GM23248 (cell line): ENCODE data around the gene RACK1. TPM values are rescaled to one million over a fixed set of nuclear protein-coding genes. Genes with fewer than 3 reads are reported as not detected.
A peak's percentile ranks its signal among the peaks of the same experiment; 100 is the strongest.

Source experiments
- DNase-seq: peaks from one replicate; pipeline ENCODE4 v3.0.0-alpha.2; 2015
- H2AFZ ChIP-seq: fragments of 200-600 bp; sonication (generic); 2 replicates; pipeline ENCODE4 v1.6.1; 2016; ENCODE audit warnings: antibody characterized with exemption
- H3F3A ChIP-seq: fragments of 200-600 bp; sonication (generic); 2 replicates; pipeline ENCODE4 v1.6.1; 2016; ENCODE audit warnings: mild to moderate bottlenecking, antibody characterized with exemption, mixed run types; ENCODE audit not compliant: insufficient read depth
- H3K27ac ChIP-seq: fragments of 200-600 bp; sonication (generic); 2 replicates; pipeline ENCODE4 v1.5.1; 2016; ENCODE audit warnings: mild to moderate bottlenecking
- H3K27me3 ChIP-seq: fragments of 200-600 bp; sonication (generic); replicated peaks from 2 replicates; pipeline ENCODE4 v1.6.1; 2016; ENCODE audit warnings: mild to moderate bottlenecking; ENCODE audit not compliant: insufficient read depth
- H3K36me3 ChIP-seq: fragments of 200-600 bp; sonication (generic); 2 replicates; pipeline ENCODE4 v1.6.1; 2016; ENCODE audit warnings: low read depth, mild to moderate bottlenecking
- H3K4me1 ChIP-seq: fragments of 200-600 bp; sonication (generic); 2 replicates; pipeline ENCODE4 v1.6.1; 2016; ENCODE audit warnings: mild to moderate bottlenecking; ENCODE audit not compliant: insufficient read depth
- H3K4me2 ChIP-seq: fragments of 200-600 bp; sonication (generic); one replicate; pipeline ENCODE4 v1.6.1; 2016; ENCODE audit warnings: mild to moderate bottlenecking; ENCODE audit not compliant: unreplicated experiment
- H3K4me3 ChIP-seq: fragments of 200-600 bp; sonication (generic); 2 replicates; pipeline ENCODE4 v1.5.1; 2016; ENCODE audit warnings: mild to moderate bottlenecking
- H3K79me2 ChIP-seq: fragments of 200-600 bp; sonication (generic); 2 replicates; pipeline ENCODE4 v1.6.1; 2016; ENCODE audit warnings: mild to moderate bottlenecking; ENCODE audit not compliant: insufficient read depth
- H3K9ac ChIP-seq: fragments of 200-600 bp; sonication (generic); 2 replicates; pipeline ENCODE4 v1.6.1; 2016; ENCODE audit warnings: mild to moderate bottlenecking
- H3K9me2 ChIP-seq: fragments of 200-600 bp; sonication (generic); 2 replicates; pipeline ENCODE4 v1.6.1; 2016; ENCODE audit warnings: mixed run types, mild to moderate bottlenecking, moderate library complexity; ENCODE audit not compliant: insufficient read depth
- H3K9me3 ChIP-seq: fragments of 200-600 bp; sonication (generic); one replicate; pipeline ENCODE4 v1.6.1; 2017; ENCODE audit warnings: low read depth
- H4K20me1 ChIP-seq: fragments of 200-600 bp; sonication (generic); 2 replicates; pipeline ENCODE4 v1.6.0; 2016; ENCODE audit not compliant: insufficient read depth
- EZH2 ChIP-seq: fragments of 200-600 bp; sonication (generic); IDR thresholded peaks from 2 replicates; pipeline ENCODE4 v1.6.1; 2018; ENCODE audit warnings: antibody characterized with exemption, mild to moderate bottlenecking; ENCODE audit not compliant: insufficient read depth, poor library complexity, severe bottlenecking
- EZH2phosphoT487 ChIP-seq: fragments of 200-600 bp; sonication (generic); IDR thresholded peaks from 2 replicates; pipeline ENCODE4 v1.6.1; 2018; ENCODE audit warnings: antibody characterized with exemption, moderate library complexity, mild to moderate bottlenecking, low read depth; ENCODE audit not compliant: insufficient read depth
- WGBS, 2 experiments: methylation state at CpG; one replicate each; pipeline ENCODE4 v1.1.6; 2015 to 2017; ENCODE audit warnings: low lambda C conversion rate in 2 of 2, low coverage in 1 of 2; ENCODE audit errors: missing lambda C conversion rate in 2 of 2; 5-methylcytosine and 5-hydroxymethylcytosine counted together
- in situ Hi-C: fragments of 300-500 bp; cut with MboI; formaldehyde crosslinking; loops from 2 replicates; pipeline ENCODE4 v1.15.0; 2020
- polyA plus RNA-seq: library from polyadenylated mRNA; unstranded; fragments of >200 nt; fragmentation: Nextera tagmentation; extraction: Ambion mirVana; gene quantifications from 2 replicates; pipeline ENCODE4 v1.2.1, GENCODE V29; 2016
- total RNA-seq: library from RNA; depleted of rRNA; stranded (reverse); fragments of >200 nt; shearing (Covaris generic); gene quantifications from 2 replicates; pipeline ENCODE4 v1.2.3, GENCODE V29; 2014

The RACK1 gene
- total and polyA plus RNA-seq, 2 experiments from 2014 or later, result 837 to 3,224 TPM

- in situ Hi-C loops, result no loop called here
- Histone ChIP-seq H3F3A (peaks cover 66% of the 10 kb centered on the region), H3K36me3 (peaks cover 26% of the 10 kb centered on the region), H3K4me3 (no peak overlapping the region), H3K9me3 (no peaks in the 10 kb centered on the region), H3K27me3 (no peaks in the 10 kb centered on the region), H3K4me2 (no peak overlapping the region), H4K20me1 (0 out of 2 replicates have a peak, but pooled peaks cover 3% of the 10 kb centered on the region), H3K27ac (no peak overlapping the region), H3K4me1 (no peaks in the 10 kb centered on the region), H3K9ac (no peak overlapping the region), H2AFZ (no peak overlapping the region), H3K79me2 (peaks cover 26% of the 10 kb centered on the region), H3K9me2 (no peaks in the 10 kb centered on the region)
- 31 to 34% methylated on average over 18 of the region's 18 CpGs for WGBS, 2 experiments
- TF ChIP-seq EZH2phosphoT487, result no peak
- no peak for TF ChIP-seq EZH2
- peak; percentile 41 for DNase-seq
Observed at GRCh38 chr5:181232593-181232992, 11.1 kb downstream of the RACK1 start.

DNA sequence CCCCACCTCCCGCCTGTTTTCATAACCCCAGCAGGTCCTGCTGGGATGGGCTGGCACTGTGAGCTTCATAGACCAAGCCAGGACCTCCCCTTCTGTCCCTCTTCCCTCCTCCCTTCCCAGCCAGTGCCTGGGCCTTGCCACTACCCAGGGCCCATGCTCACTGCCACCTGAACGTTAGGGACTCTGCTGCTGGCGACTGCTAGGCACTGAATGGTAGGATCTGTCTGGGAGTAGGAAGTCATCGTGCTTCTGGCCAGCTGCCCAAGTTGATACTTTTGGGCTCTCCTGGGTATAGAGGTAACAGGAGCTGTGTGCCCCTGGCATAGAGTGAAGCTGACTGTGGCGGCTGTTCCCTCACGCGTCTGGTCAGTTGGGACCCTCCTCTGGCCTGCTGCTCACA is 12.3 kb downstream of the RACK1 start:
- DNase-seq, result no peak
- peaks cover 28% of the 10 kb centered on the region for H3K79me2 ChIP-seq
- H3K4me3 ChIP-seq, result no peak overlapping the region
- no peaks in the 10 kb centered on the region for H3K27me3 ChIP-seq
- in situ Hi-C loops, result no loop called here
- TF ChIP-seq EZH2 (no peak), EZH2phosphoT487 (no peak)
- H3K9me2 ChIP-seq, result no peaks in the 10 kb centered on the region
- no peak overlapping the region for H3K27ac ChIP-seq
- H2AFZ ChIP-seq, result no peak overlapping the region
- H3K4me1 ChIP-seq, result no peaks in the 10 kb centered on the region
- no peak overlapping the region for H3K4me2 ChIP-seq
- 0 out of 2 replicates have a peak, but pooled peaks cover 3% of the 10 kb centered on the region for H4K20me1 ChIP-seq
- peaks cover 54% of the 10 kb centered on the region for H3F3A ChIP-seq
- no peak overlapping the region for H3K9ac ChIP-seq
- 81 to 83% methylated on average over 7 of the region's 7 CpGs for WGBS, 2 experiments
- no peaks in the 10 kb centered on the region for H3K9me3 ChIP-seq
- H3K36me3 ChIP-seq, result peaks cover 14% of the 10 kb centered on the region

DNA sequence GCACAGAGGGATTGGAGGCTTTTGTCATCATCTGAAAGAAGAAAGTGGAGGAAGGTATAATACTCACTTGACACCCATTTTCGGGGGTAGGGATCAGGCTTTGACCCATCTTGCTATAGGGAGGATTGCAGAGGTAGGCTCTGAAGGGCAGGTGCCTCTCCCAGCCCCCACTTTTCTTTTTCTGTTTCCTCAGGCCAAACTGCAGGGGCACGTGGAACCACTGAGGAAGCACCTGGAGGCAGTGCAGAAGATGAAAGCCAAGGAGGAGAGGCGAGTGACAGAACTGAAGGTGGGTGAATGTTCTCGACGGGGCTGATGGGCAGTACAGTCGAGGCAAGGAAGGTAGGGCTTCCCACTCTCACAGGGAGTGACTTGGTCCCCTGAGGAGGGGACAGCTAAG is 13.2 kb downstream of the RACK1 start:
- Histone ChIP-seq H3K4me2 (no peak overlapping the region), H2AFZ (no peak overlapping the region), H3K27ac (no peak overlapping the region), H3K79me2 (peaks cover 37% of the 10 kb centered on the region), H3K9me2 (no peaks in the 10 kb centered on the region), H3K4me1 (no peaks in the 10 kb centered on the region), H3K27me3 (no peaks in the 10 kb centered on the region), H3K36me3 (peaks cover 6% of the 10 kb centered on the region), H4K20me1 (0 out of 2 replicates have a peak, but pooled peaks cover 1% of the 10 kb centered on the region), H3K9me3 (no peaks in the 10 kb centered on the region), H3F3A (peaks cover 45% of the 10 kb centered on the region), H3K4me3 (no peak overlapping the region), H3K9ac (no peak overlapping the region)
- no peak for TF ChIP-seq EZH2
- TF ChIP-seq EZH2phosphoT487, result no peak
- DNase-seq, result no peak
- in situ Hi-C loops, result no loop called here
- 96% methylated on average over 6 of the region's 6 CpGs for WGBS, 2 experiments

DNA sequence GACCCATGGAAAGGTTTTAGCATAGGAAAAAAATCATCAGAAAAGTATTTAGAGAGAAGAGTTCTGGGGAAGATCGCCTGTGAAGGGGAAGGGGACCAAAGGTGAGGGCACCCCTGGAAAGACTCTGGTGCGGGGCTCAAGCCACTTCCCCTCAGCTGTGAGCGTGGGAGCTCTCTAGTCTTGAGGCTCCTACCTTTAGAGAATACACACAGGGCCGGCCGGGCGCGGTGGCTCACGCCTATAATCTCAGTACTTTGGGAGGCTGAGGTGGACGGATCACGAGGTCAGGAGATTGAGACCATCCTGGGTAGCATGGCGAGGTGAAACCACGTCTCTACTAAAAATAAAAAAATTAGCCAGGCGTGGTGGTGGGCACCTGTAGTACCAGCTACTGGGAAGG is 13.7 kb downstream of the RACK1 start:
- Histone ChIP-seq H3K4me3 (no peak overlapping the region), H3F3A (peaks cover 40% of the 10 kb centered on the region), H3K4me2 (no peak overlapping the region), H4K20me1 (no peaks in the 10 kb centered on the region), H3K4me1 (0 out of 2 replicates have a peak, but pooled peaks cover 3% of the 10 kb centered on the region), H3K36me3 (peaks cover under 1% of the 10 kb centered on the region; the same call in 1 of the 2 replicates), H3K27me3 (no peaks in the 10 kb centered on the region), H3K27ac (no peak overlapping the region), H3K9me2 (no peaks in the 10 kb centered on the region), H3K9me3 (no peaks in the 10 kb centered on the region), H3K9ac (no peak overlapping the region), H3K79me2 (peaks cover 42% of the 10 kb centered on the region), H2AFZ (no peak overlapping the region)
- TF ChIP-seq EZH2 (no peak), EZH2phosphoT487 (no peak)
- in situ Hi-C loops, result no loop called here
- WGBS, 2 experiments, result 92 to 93% methylated on average over 13 of the region's 13 CpGs
- no peak for DNase-seq
